Uterus (tissue), 4 donors: ENCODE results near the gene URB1. TPM values are rescaled to one million over a fixed set of nuclear protein-coding genes. Genes with fewer than 3 reads are reported as not detected.

Experiments used
- DNase-seq, 2 donors: peaks; one replicate each; pipeline ENCODE4 v3.0.0-alpha.2; 2019 to 2020
- H3K27ac ChIP-seq, 2 donors: fragments of 200-600 bp; sonication (generic); 1 replicate in 1 of 2; 2 replicates in 1 of 2; pipeline ENCODE4 v1.5.1; 2016 to 2018
- H3K27me3 ChIP-seq, 2 donors: fragments of 200-600 bp; sonication (generic); one replicate each; pipeline ENCODE4 v1.5.1; 2018 to 2019; ENCODE audit warnings: control low read depth in 1 of 2
- H3K36me3 ChIP-seq, 2 donors: fragments of 200-600 bp; sonication (generic); one replicate each; pipeline ENCODE4 v1.5.1; 2019; ENCODE audit warnings: control low read depth in 1 of 2
- H3K4me1 ChIP-seq, 2 donors: fragments of 200-600 bp; sonication (generic); one replicate each; pipeline ENCODE4 v1.5.1; 2018 to 2019; ENCODE audit warnings: control low read depth in 1 of 2
- H3K4me3 ChIP-seq, 2 donors: fragments of 200-600 bp; sonication (generic); 1 replicate in 1 of 2; 2 replicates in 1 of 2; pipeline ENCODE4 v1.5.1; 2018 to 2019; ENCODE audit warnings: mild to moderate bottlenecking in 1 of 2
- H3K9me3 ChIP-seq, 2 donors: fragments of 200-600 bp; sonication (generic); one replicate each; pipeline ENCODE4 v1.5.1; 2019; ENCODE audit warnings: control low read depth in 1 of 2
- POLR2A ChIP-seq, 2 donors: fragments of 450-650 bp; IDR thresholded peaks; one replicate each; pipeline ENCODE4 v1.6.1; 2016; ENCODE audit warnings: antibody characterized with exemption in 2 of 2, mild to moderate bottlenecking in 1 of 2, moderate library complexity in 1 of 2
- intact Hi-C: fragments of 100-400 bp; cut with DNase I; formaldehyde crosslinking; loops from one replicate; pipeline ENCODE4 v1.15.1; 2023; ENCODE audit warnings: low total_unique reads
- total RNA-seq, 4 donors: library from RNA; depleted of rRNA in 3 of 4; stranded (reverse); fragments of >200 nt in 3 of 4; gene quantifications; one replicate each; pipeline versions ENCODE4 v1.1.0 to v1.2.4, GENCODE V29; 2014 to 2023
- TF ChIP-seq, protein P1 (sequence below), 4 experiments: fragments of 200-600 bp in 2 of 4; fragments of 450-650 bp in 2 of 4; sonication (generic) in 2 of 4; IDR thresholded peaks; one replicate each; pipeline ENCODE4 v1.5.1; 2016 to 2019; ENCODE audit warnings: antibody characterized with exemption in 4 of 4, mild to moderate bottlenecking in 2 of 4, moderate library complexity in 1 of 4
- donor health status: DM: yes; HTN: yes; CAD: no.

URB1 gene
- total RNA-seq, 4 donors from 2014 or later: 11.8 to 31.0 (median 26.0) TPM

DNA sequence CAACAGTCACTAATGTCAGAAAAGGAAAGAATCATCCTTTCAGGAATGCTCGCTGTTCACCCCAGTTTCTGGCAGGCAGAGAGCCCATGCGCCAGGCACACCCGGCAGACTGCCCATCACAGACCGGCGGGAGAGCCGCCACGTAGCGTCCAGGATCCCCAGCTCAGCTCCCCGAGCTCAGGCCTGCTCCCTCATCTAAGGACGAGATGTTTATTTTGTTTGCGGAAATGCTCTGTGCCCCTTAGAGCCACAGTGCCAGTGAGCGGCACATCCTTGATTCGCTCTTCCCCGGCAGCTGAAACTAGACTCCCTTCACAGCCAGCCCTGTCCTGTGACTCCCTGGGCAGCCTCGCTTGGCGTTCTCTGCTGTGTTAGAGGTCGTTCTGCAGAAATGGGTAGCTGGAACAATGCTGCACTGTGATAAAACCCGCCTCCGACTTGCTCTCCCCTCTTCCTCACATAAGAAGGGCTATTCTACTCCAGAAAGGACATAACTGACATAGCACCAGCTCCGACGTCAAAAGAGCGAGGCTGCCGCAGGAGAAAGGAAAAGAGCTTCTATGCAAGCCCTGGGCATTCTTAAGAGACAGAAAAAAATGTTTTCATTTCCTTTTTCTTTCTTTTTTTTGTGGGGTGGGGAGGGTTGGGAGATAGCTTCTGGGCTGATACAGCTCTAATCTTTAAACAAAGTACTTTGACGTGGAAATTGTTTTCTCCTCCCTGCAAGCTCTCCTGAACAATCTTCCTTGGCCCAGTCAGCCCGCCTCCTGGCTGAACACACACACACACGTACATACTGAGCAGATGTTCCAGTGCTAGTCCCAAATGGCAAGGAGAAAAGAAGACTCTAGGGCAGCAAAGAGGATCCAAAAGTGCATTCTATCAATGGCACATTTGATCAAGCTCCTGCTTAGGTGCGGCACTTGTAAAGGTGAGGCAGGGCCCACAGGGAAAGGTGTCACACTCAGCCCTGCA is 56.9 kb downstream of the URB1 start:
- H3K4me1 ChIP-seq: no peaks in the 10 kb centered on the region
- no peak overlapping the region for H3K27ac ChIP-seq
- TF ChIP-seq POLR2A (IDR thresholded peaks at IDR 0.05): no peak
- TF ChIP-seq, protein P1, sequence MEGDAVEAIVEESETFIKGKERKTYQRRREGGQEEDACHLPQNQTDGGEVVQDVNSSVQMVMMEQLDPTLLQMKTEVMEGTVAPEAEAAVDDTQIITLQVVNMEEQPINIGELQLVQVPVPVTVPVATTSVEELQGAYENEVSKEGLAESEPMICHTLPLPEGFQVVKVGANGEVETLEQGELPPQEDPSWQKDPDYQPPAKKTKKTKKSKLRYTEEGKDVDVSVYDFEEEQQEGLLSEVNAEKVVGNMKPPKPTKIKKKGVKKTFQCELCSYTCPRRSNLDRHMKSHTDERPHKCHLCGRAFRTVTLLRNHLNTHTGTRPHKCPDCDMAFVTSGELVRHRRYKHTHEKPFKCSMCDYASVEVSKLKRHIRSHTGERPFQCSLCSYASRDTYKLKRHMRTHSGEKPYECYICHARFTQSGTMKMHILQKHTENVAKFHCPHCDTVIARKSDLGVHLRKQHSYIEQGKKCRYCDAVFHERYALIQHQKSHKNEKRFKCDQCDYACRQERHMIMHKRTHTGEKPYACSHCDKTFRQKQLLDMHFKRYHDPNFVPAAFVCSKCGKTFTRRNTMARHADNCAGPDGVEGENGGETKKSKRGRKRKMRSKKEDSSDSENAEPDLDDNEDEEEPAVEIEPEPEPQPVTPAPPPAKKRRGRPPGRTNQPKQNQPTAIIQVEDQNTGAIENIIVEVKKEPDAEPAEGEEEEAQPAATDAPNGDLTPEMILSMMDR (IDR thresholded peaks at IDR 0.05): no peak
- intact Hi-C loops: no loop called here
- no peaks in the 10 kb centered on the region for H3K36me3 ChIP-seq
- DNase-seq: no peak
- no peaks in the 10 kb centered on the region for H3K9me3 ChIP-seq
- no peaks in the 10 kb centered on the region for H3K27me3 ChIP-seq
- no peak overlapping the region for H3K4me3 ChIP-seq

DNA sequence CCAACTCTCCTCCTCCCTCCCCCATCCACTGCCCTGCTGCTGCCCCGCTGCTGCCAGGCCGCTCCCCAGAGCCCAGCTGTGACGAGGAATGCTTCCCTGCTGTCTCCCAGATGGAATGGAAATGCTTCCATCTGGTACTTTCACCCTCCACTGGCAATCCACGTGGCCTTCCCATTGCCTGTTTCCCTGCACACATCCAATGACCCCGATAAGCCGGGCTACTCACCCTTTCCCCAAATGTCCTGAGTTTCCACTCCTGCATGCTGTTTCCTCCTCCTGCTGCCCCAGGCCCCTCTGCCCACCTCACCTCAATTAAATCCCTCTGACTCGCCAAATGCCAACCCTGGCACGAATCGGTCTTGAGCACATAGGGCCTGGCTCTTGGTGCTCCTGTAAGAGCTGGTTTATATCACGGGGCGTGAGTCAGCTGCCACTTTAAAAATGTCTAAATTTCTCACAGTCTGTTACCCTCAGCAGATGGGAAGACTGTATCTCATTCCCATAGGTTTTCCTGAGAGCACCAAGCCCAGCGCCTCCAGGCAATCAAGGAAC is 57.8 kb downstream of the URB1 start:
- H3K27me3 ChIP-seq: no peaks in the 10 kb centered on the region
- no peak for DNase-seq
- no peak overlapping the region for H3K27ac ChIP-seq
- H3K4me1 ChIP-seq: no peaks in the 10 kb centered on the region
- TF ChIP-seq POLR2A (IDR thresholded peaks at IDR 0.05): no peak
- TF ChIP-seq, protein P1 (IDR thresholded peaks at IDR 0.05): no peak
- H3K36me3 ChIP-seq: no peaks in the 10 kb centered on the region
- intact Hi-C loops: no loop called here
- no peaks in the 10 kb centered on the region for H3K9me3 ChIP-seq
- H3K4me3 ChIP-seq: no peak overlapping the region

DNA sequence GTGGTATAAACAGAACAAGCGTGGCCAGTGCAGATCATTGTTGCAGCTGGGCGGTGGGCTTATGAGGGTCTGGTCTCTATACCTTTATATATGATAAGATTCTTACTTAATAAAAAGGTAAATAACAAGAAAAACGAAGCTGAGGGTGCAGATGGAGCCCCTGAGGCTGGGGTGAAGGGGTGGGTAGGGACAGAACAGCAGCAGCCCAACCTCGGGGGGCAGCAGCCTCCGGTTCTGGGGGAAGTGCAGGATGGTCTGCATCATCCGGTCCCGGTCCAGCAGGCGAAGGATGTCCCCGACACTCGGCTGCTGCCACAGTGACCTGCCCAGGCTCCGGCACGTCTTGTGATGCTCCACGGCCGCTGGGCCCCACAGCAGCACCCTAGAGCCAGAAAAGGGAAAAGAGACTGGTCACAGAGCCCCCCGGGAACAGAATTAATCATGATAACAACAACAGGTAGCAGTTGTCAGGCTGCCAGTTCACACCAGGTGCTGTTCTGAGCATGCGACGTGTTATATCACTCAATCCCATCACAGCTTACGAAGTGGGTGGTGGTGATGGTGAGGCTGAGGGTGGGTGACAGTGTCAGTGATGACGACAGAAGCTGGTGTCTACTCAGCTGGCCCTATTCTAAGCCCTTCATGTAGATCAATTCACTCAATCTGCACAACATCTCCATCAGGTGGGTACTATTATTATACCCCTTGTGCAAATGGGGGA is 58.7 kb downstream of the URB1 start:
- Histone ChIP-seq H3K27ac (no peak overlapping the region), H3K27me3 (no peaks in the 10 kb centered on the region), H3K36me3 (no peaks in the 10 kb centered on the region), H3K4me3 (no peak overlapping the region), H3K4me1 (peaks cover 0 to 5% of the 10 kb centered on the region in 2 donors), H3K9me3 (no peaks in the 10 kb centered on the region)
- intact Hi-C loops: no loop called here
- DNase-seq: no peak
- no peak for TF ChIP-seq POLR2A (IDR thresholded peaks at IDR 0.05)
- TF ChIP-seq, protein P1 (IDR thresholded peaks at IDR 0.05): no peak

- Histone ChIP-seq H3K4me1 (peaks cover 8 to 9% of the 10 kb centered on the region in 2 donors), H3K9me3 (no peaks in the 10 kb centered on the region), H3K27me3 (no peaks in the 10 kb centered on the region), H3K36me3 (no peaks in the 10 kb centered on the region), H3K4me3 (no peak overlapping the region), H3K27ac (no peak overlapping the region)
- DNase-seq: no peak
- intact Hi-C loops: no loop called here
- TF ChIP-seq, protein P1 (IDR thresholded peaks at IDR 0.05): no peak
- TF ChIP-seq POLR2A (IDR thresholded peaks at IDR 0.05): no peak
Measured at GRCh38 chr21:32332463-32332951, 60.3 kb downstream of the URB1 start.
